Ovary (tissue), 3 donors: ENCODE data around the gene EFNA5.

Source experiments
- CTCF ChIP-seq, 3 donors: fragments of 450-650 bp in 2 of 3; fragments of 200-600 bp in 1 of 3; IDR thresholded peaks; one replicate each; pipeline versions ENCODE4 v1.5.1 to v1.8.0; 2016 to 2022; ENCODE audit warnings: antibody characterized with exemption in 3 of 3, mild to moderate bottlenecking in 1 of 3
- EP300 ChIP-seq: sonication (generic); formaldehyde crosslinking; IDR thresholded peaks from one replicate; pipeline ENCODE4 v1.6.1; 2017; ENCODE audit warnings: antibody characterized with exemption
- POLR2A ChIP-seq: fragments of 450-650 bp; IDR thresholded peaks from one replicate; pipeline ENCODE4 v1.6.1; 2017; ENCODE audit warnings: antibody characterized with exemption, mild to moderate bottlenecking, moderate library complexity
- donor health status: DM: no; HTN: no; CAD: no.

- no peak for TF ChIP-seq POLR2A
- no peak for TF ChIP-seq CTCF (IDR thresholded peaks at IDR 0.05)
- no peak for TF ChIP-seq EP300
These were observed 156.4 kb downstream of the EFNA5 start for GRCh38 chr5:107514305-107514704.
